Measurements from ENCODE around the gene CHM.

DNA sequence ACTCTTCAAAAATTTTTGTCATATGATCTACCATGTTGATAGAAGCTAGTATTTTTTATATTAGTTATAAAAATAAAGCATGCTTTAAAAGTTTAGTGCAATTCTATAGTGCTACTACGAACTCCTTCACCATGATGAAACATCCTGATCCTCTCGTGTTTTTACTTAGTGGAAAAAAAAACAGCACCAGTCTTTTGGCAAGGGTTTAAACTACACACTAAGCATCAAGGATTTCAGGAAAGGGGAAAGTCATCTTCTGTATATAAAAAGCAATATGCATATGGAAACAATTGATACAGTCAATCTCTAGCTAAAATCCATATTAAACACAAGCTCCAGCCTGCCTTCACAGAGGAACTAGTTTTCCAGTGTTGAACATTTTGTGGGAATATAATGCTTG lies 18.7 kb downstream of the CHM start:
- TF ChIP-seq ZNF274 (IDR thresholded peaks at IDR 0.05; ENCODE audit: low read depth, low read length) (no peak), SUZ12 (IDR thresholded peaks at IDR 0.05; ENCODE audit: extremely low read depth, insufficient read depth, insufficient read length) (no peak), YY1 (IDR thresholded peaks at IDR 0.05; ENCODE audit: insufficient read depth, insufficient read length) (no peak)
